DND-41 (cell line): Measurements from ENCODE around the gene FAM217B.

Source experiments
- CTCF ChIP-seq: IDR thresholded peaks from 2 replicates; pipeline ENCODE4 v1.5.1; 2012; ENCODE audit warnings: borderline replicate concordance, low read length, moderate library complexity, mild to moderate bottlenecking; ENCODE audit not compliant: poor library complexity, severe bottlenecking; ENCODE audit errors: extremely low read depth
- EZH2 ChIP-seq: IDR thresholded peaks from 3 replicates; pipeline ENCODE4 v1.6.1; 2012; ENCODE audit warnings: borderline replicate concordance, low read depth, mild to moderate bottlenecking, moderate library complexity, low read length, inconsistent platforms; ENCODE audit not compliant: severe bottlenecking

GRCh38 chr20:59908855-59909254, 31.3 kb upstream of the FAM217B start:
- TF ChIP-seq CTCF, result no peak
- TF ChIP-seq EZH2, result no peak
